Heart left ventricle (tissue), 16 donors: ENCODE results near the gene TRPV4. TPM values are rescaled to one million over a fixed set of nuclear protein-coding genes. Genes with fewer than 3 reads are reported as not detected.

Experiments used
- ATAC-seq, 4 donors: fragments of 200-7000 bp; cut with Tn5 transposase; one replicate each; pipeline ENCODE4 v1.9.1; 2020 to 2022; ENCODE audit warnings: moderate library complexity in 4 of 4, mild to moderate bottlenecking in 3 of 4, moderate number of reproducible peaks in 1 of 4
- DNase-seq, 5 donors: peaks; one replicate each; pipeline ENCODE4 v3.0.0-alpha.2; 2020
- H3K27ac ChIP-seq, 12 donors: fragments of 200-600 bp; sonication (generic) in 4 of 12; one replicate each; pipeline versions ENCODE4 v1.5.0 to v1.8.0; 2016 to 2022; ENCODE audit warnings: mild to moderate bottlenecking in 2 of 12
- H3K27me3 ChIP-seq, 9 donors: fragments of 200-600 bp; sonication (generic) in 2 of 9; one replicate each; pipeline versions ENCODE4 v1.5.1 to v1.8.0; 2016 to 2022; ENCODE audit warnings: mild to moderate bottlenecking in 3 of 9
- H3K36me3 ChIP-seq, 9 donors: fragments of 200-600 bp; sonication (generic) in 2 of 9; one replicate each; pipeline versions ENCODE4 v1.5.0 to v1.8.0; 2018 to 2022; ENCODE audit warnings: mild to moderate bottlenecking in 2 of 9
- H3K4me1 ChIP-seq, 12 donors: fragments of 200-600 bp; sonication (generic) in 4 of 12; one replicate each; pipeline versions ENCODE4 v1.5.0 to v1.8.0; 2016 to 2022; ENCODE audit warnings: mild to moderate bottlenecking in 3 of 12
- H3K4me3 ChIP-seq, 12 donors: fragments of 200-600 bp; sonication (generic) in 4 of 12; one replicate each; pipeline versions ENCODE4 v1.5.0 to v1.8.0; 2017 to 2022; ENCODE audit warnings: mild to moderate bottlenecking in 9 of 12, moderate library complexity in 4 of 12
- H3K9me3 ChIP-seq, 12 donors: fragments of 200-600 bp; sonication (generic) in 4 of 12; one replicate each; pipeline versions ENCODE4 v1.5.0 to v1.8.0; 2016 to 2022; ENCODE audit warnings: mild to moderate bottlenecking in 1 of 12
- POLR2A ChIP-seq, 2 donors: fragments of 450-650 bp; IDR thresholded peaks; one replicate each; pipeline ENCODE4 v1.6.1; 2017; ENCODE audit warnings: antibody characterized with exemption in 2 of 2, mild to moderate bottlenecking in 2 of 2, moderate library complexity in 2 of 2
- WGBS, 4 donors: extraction: QIAGEN DNeasy Blood & Tissue Kit in 2 of 4; methylation state at CpG; one replicate each; pipeline versions ENCODE4 v1.1.5 to v1.1.7; 2013 to 2018; 5-methylcytosine and 5-hydroxymethylcytosine counted together
- intact Hi-C, 10 donors: fragments of 100-400 bp; cut with DNase I; formaldehyde crosslinking; loops; one replicate each; pipeline versions ENCODE4 v1.11.1 to v1.14.2; 2022
- polyA plus RNA-seq, 2 donors: library from polyadenylated mRNA; stranded (reverse); fragments of 200-250 nt; gene quantifications; one replicate each; pipeline ENCODE4 v1.2.3, GENCODE V29; 2013
- total RNA-seq, 9 donors: library from RNA; depleted of rRNA in 2 of 9; stranded (reverse); fragments of >200 nt in 2 of 9; fragmentation: NEBNext Ultra II Directional in 3 of 9; extraction: Animal tissue kit (Norgen Biotek cat#: 25700) in 3 of 9; gene quantifications; one replicate each; pipeline versions ENCODE4 v1.1.0 to v1.2.4, GENCODE V29; 2016 to 2023
- TF ChIP-seq, protein P1 (sequence below), 12 donors: fragments of 200-600 bp; sonication (generic) in 4 of 12; IDR thresholded peaks; one replicate each; pipeline versions ENCODE4 v1.5.0 to v1.8.0; 2018 to 2022; ENCODE audit warnings: antibody characterized with exemption in 12 of 12, mild to moderate bottlenecking in 5 of 12
- donor health status: ischemic (EF 13 %, LVEDD 7.1; RV severe dilation, severe dysfunction).
- donor health status: healthy with polysubstance abuse.
- donor health status: DM: no; HTN: yes; CAD: no.
- donor health status: DM: no; HTN: no; CAD: no.
- donor health status: ischemic (EF 25% LVEDD 6.9; RV normal size, moderate dysfunction).
- donor health status: ischemic (EF 25% LVEDD 5.7; RV mildly dilated, moderate dysfunction).
- donor health status: healthy.
- donor health status: DM: yes; HTN: yes; CAD: no.
- donor health status: ischemic (EF 35%, LVEDD 5.7; RV mildly dilated, moderate dysfunction).
- donor health status: nonischemic (EF 11% LVEDD 7.7; RV severe dilation, severe dysfunction).
- donor health status: DM: yes; HTN: yes; CAD: no.
- donor health status: PGD.
- donor health status: ischemic (EF 29% LVEDD 5.4; RV normal size, mild dysfunction).
- donor health status: nonischemic (EF 23%, LVEDD 6.1; RV moderate dilation, normal function).

The TRPV4 gene
- total and polyA plus RNA-seq, 11 donors = 0.17 to 3.9 (median 0.30) TPM; not detected in 1

- Histone ChIP-seq H3K4me3 (no peak overlapping the region), H3K27me3 (no peaks in the 10 kb centered on the region), H3K4me1 (peaks cover 0 to 2% (median 0%) of the 10 kb centered on the region in 12 donors), H3K27ac (no peak overlapping the region), H3K36me3 (no peaks in the 10 kb centered on the region), H3K9me3 (no peaks in the 10 kb centered on the region)
- intact Hi-C loops = loop anchor here in 2 of 10 donors (5.0 kb wide), 2 partner anchors 33 to 38 kb away; no protein-coding TSS in a partner anchor
- TF ChIP-seq POLR2A (IDR thresholded peaks at IDR 0.05) = no peak
- DNase-seq (no peak), ATAC-seq (no peak)
- whole genome bisulfite sequencing, 4 donors = 83 to 97% (median 94%) methylated on average over 4 of the region's 4 CpGs
These were observed 24.1 kb downstream of the TRPV4 start for GRCh38 chr12:109808876-109809646.

GRCh38 chr12:109807954-109808643, 25.1 kb downstream of the TRPV4 start:
- DNase-seq = no peak
- Histone ChIP-seq H3K27me3 (no peaks in the 10 kb centered on the region), H3K27ac (no peak overlapping the region), H3K36me3 (no peaks in the 10 kb centered on the region), H3K9me3 (no peaks in the 10 kb centered on the region), H3K4me1 (peaks cover 0 to 2% (median 0%) of the 10 kb centered on the region in 12 donors), H3K4me3 (no peak overlapping the region)
- TF ChIP-seq, protein P1, sequence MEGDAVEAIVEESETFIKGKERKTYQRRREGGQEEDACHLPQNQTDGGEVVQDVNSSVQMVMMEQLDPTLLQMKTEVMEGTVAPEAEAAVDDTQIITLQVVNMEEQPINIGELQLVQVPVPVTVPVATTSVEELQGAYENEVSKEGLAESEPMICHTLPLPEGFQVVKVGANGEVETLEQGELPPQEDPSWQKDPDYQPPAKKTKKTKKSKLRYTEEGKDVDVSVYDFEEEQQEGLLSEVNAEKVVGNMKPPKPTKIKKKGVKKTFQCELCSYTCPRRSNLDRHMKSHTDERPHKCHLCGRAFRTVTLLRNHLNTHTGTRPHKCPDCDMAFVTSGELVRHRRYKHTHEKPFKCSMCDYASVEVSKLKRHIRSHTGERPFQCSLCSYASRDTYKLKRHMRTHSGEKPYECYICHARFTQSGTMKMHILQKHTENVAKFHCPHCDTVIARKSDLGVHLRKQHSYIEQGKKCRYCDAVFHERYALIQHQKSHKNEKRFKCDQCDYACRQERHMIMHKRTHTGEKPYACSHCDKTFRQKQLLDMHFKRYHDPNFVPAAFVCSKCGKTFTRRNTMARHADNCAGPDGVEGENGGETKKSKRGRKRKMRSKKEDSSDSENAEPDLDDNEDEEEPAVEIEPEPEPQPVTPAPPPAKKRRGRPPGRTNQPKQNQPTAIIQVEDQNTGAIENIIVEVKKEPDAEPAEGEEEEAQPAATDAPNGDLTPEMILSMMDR (IDR thresholded peaks at IDR 0.05) = no peak
- no peak for TF ChIP-seq POLR2A (IDR thresholded peaks at IDR 0.05)
- no peak for ATAC-seq
- WGBS, 4 donors = 92 to 95% (median 93%) methylated on average over 12 of the region's 12 CpGs
- intact Hi-C loops = loop anchor here in 2 of 10 donors (5.0 kb wide), 2 partner anchors 34 to 39 kb away; no protein-coding TSS in a partner anchor

DNA sequence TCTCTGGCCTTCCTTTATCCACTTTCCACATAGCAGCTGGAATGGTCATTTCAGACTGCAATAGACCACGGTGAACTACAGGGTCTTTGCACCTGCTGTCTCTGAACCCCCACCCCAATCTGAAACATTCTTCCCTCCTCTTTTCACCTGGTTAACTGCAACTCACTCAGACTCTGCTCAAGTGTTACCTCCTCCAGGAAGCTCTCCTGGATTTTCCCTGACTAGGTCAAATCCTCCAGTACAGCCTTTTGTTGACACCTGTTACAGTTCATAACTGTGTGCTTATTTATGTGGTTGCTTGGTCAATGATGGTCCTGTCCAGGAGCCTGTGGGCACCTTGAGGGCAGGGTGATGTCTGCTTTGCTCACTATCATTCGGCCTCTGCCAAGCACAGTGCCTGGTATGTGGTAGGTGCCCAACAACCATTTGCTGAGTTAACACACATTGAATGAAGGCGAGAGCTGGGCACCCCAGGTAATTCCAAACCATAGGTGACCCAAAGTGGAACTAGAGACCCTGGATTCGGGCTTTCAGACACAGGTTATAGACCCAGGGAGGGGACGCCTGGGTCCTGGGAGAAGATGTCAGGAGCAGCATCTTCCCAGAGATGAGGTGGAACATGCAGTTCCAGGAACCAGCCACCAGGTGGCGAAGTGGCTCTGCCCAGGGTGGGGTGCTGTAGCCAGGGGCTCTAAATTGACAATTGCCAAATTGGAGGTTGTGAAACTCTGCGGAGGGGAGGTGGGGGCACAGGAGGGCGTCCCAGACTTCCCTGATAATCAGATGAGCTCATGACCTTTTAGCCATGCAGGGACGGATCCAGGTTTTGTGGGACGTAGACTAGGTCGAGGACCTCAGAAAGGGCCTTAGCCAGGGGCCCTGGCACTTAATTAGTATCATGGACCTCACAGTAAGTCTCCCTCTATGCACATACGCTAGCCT, 28.1 kb downstream of the TRPV4 start:
- Histone ChIP-seq H3K36me3 (no peaks in the 10 kb centered on the region), H3K4me1 (peaks cover 0 to 2% (median 0%) of the 10 kb centered on the region in 12 donors), H3K4me3 (no peak overlapping the region), H3K27ac (no peak overlapping the region), H3K27me3 (no peaks in the 10 kb centered on the region), H3K9me3 (no peaks in the 10 kb centered on the region)
- DNase-seq (peak; percentile 50 to 83 (median 64)), ATAC-seq (peak; percentile 62 to 86 (median 82))
- intact Hi-C loops = loop anchor here (1.0 to 5.0 kb wide), 7 partner anchors 37 to 76 kb away; partner anchors contain the start of gene GLTP (in 8 of the 10)
- no peak for TF ChIP-seq POLR2A (IDR thresholded peaks at IDR 0.05)
- TF ChIP-seq, protein P1 (IDR thresholded peaks at IDR 0.05) = peak; percentile 91 to 99 (median 98)
- WGBS, 4 donors = 36 to 46% (median 39%) methylated on average over 9 to 12 of the region's 12 CpGs

DNA sequence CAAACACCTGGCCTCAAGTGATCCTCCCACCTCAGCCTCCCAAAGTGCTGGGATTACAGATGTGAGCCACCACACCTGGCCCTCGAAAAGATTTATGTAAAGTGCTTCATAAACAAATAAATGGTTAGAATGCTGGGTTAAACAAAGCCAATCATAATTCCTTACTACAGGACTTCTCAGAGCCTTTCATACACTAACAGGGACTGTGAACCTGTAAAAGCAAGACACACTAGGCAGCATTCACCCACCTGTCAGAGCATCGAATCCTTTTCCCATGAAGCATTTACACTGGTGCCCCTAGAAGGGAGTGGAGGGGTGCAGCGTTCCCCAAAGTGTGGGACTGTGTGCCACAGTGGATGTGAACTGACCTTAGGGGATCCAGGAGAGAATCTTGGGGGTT, 29.5 kb downstream of the TRPV4 start:
- intact Hi-C loops = loop anchor here in 8 of 10 donors (2.0 kb wide), 3 partner anchors 41 to 77 kb away; partner anchors contain the start of gene GLTP (in 5 of the 8)
- no peaks in the 10 kb centered on the region for H3K27me3 ChIP-seq
- H3K9me3 ChIP-seq = no peaks in the 10 kb centered on the region
- 87 to 96% (median 90%) methylated on average over 3 of the region's 3 CpGs for WGBS, 4 donors
- no peak overlapping the region for H3K27ac ChIP-seq
- TF ChIP-seq, protein P1 (IDR thresholded peaks at IDR 0.05) = no peak
- TF ChIP-seq POLR2A (IDR thresholded peaks at IDR 0.05) = no peak
- DNase-seq (no peak), ATAC-seq (no peak)
- no peak overlapping the region for H3K4me3 ChIP-seq
- peaks cover 0 to 2% (median 0%) of the 10 kb centered on the region in 12 donors for H3K4me1 ChIP-seq
- no peaks in the 10 kb centered on the region for H3K36me3 ChIP-seq
